HUES64 (cell line): Measurements from ENCODE around the gene APBA2.

Source experiments
- H3K27ac ChIP-seq: 2 replicates; pipeline ENCODE4 v1.7.0; 2013; ENCODE audit warnings: low read depth, low read length, inconsistent platforms
- H3K27me3 ChIP-seq: 2 replicates; pipeline ENCODE4 v1.6.1; 2013; ENCODE audit warnings: mild to moderate bottlenecking, low read length; ENCODE audit not compliant: insufficient read depth
- H3K36me3 ChIP-seq: 2 replicates; pipeline ENCODE4 v1.6.1; 2013; ENCODE audit warnings: mild to moderate bottlenecking, low read length; ENCODE audit not compliant: insufficient read depth
- H3K4me1 ChIP-seq: 2 replicates; pipeline ENCODE4 v1.6.1; 2013; ENCODE audit warnings: mild to moderate bottlenecking, low read length, moderate library complexity; ENCODE audit not compliant: insufficient read depth
- H3K4me3 ChIP-seq: 2 replicates; pipeline ENCODE4 v1.5.1; 2013; ENCODE audit warnings: mild to moderate bottlenecking, low read length, moderate library complexity
- H3K9ac ChIP-seq: 2 replicates; pipeline ENCODE4 v1.6.1; 2013; ENCODE audit warnings: mild to moderate bottlenecking, low read depth, low read length
- H3K9me3 ChIP-seq: 2 replicates; pipeline ENCODE4 v1.6.1; 2013; ENCODE audit warnings: low read depth, low read length; ENCODE audit not compliant: insufficient read depth
- WGBS: fragments of 150-250, 120-280 bp; methylation state at CpG from one replicate; pipeline ENCODE4 v1.1.7; 2013; ENCODE audit warnings: missing lambda C conversion rate; 5-methylcytosine and 5-hydroxymethylcytosine counted together

APBA2 gene

GRCh38 chr15:28952666-28953491 is 67.1 kb downstream of the APBA2 start:
- Histone ChIP-seq H3K27ac (no peak overlapping the region), H3K36me3 (no peaks in the 10 kb centered on the region), H3K9ac (no peak overlapping the region), H3K27me3 (no peaks in the 10 kb centered on the region), H3K4me1 (peaks cover 17% of the 10 kb centered on the region), H3K4me3 (no peak overlapping the region), H3K9me3 (no peaks in the 10 kb centered on the region)
- WGBS: 88% methylated on average over 6 of the region's 7 CpGs

GRCh38 chr15:28953573-28954195 is 67.9 kb downstream of the APBA2 start:
- WGBS: 96% methylated on average over 15 of the region's 15 CpGs
- Histone ChIP-seq H3K4me1 (peaks cover 13% of the 10 kb centered on the region), H3K27ac (no peak overlapping the region), H3K4me3 (no peak overlapping the region), H3K36me3 (no peaks in the 10 kb centered on the region), H3K27me3 (no peaks in the 10 kb centered on the region), H3K9me3 (no peaks in the 10 kb centered on the region), H3K9ac (no peak overlapping the region)

- Histone ChIP-seq H3K27ac (no peak overlapping the region), H3K27me3 (no peaks in the 10 kb centered on the region), H3K9me3 (no peaks in the 10 kb centered on the region), H3K36me3 (no peaks in the 10 kb centered on the region), H3K4me3 (no peak overlapping the region), H3K9ac (no peak overlapping the region), H3K4me1 (peaks cover 12% of the 10 kb centered on the region)
- 96% methylated on average over 12 of the region's 12 CpGs for WGBS
Observed at GRCh38 chr15:28954466-28955159, 68.8 kb downstream of the APBA2 start.

- H3K4me1 ChIP-seq: peaks cover 12% of the 10 kb centered on the region
Observed at GRCh38 chr15:28955160-28955992, 69.6 kb downstream of the APBA2 start.

GRCh38 chr15:28955993-28956421 is 70.2 kb downstream of the APBA2 start:
- no peak overlapping the region for H3K4me3 ChIP-seq
- no peaks in the 10 kb centered on the region for H3K27me3 ChIP-seq
- no peaks in the 10 kb centered on the region for H3K36me3 ChIP-seq
- no peak overlapping the region for H3K9ac ChIP-seq
- no peaks in the 10 kb centered on the region for H3K9me3 ChIP-seq
- 92% methylated on average over 5 of the region's 5 CpGs for WGBS
- no peak overlapping the region for H3K27ac ChIP-seq
- H3K4me1 ChIP-seq: peaks cover 12% of the 10 kb centered on the region

More at GRCh38 chr15:28955160-28955992, 69.6 kb downstream of the APBA2 start:
- Histone ChIP-seq H3K9me3 (no peaks in the 10 kb centered on the region), H3K27ac (no peak overlapping the region), H3K4me3 (no peak overlapping the region), H3K9ac (no peak overlapping the region), H3K27me3 (no peaks in the 10 kb centered on the region), H3K36me3 (no peaks in the 10 kb centered on the region)
- WGBS: 86% methylated on average over 8 of the region's 8 CpGs

- no peak overlapping the region for H3K4me3 ChIP-seq
- H3K9ac ChIP-seq: no peak overlapping the region
- H3K9me3 ChIP-seq: no peaks in the 10 kb centered on the region
- no peaks in the 10 kb centered on the region for H3K36me3 ChIP-seq
- 96% methylated on average over 8 of the region's 8 CpGs for WGBS
- H3K27me3 ChIP-seq: no peaks in the 10 kb centered on the region
- H3K4me1 ChIP-seq: peaks cover 12% of the 10 kb centered on the region
- H3K27ac ChIP-seq: no peak overlapping the region
Observed at GRCh38 chr15:28956491-28956890, 70.7 kb downstream of the APBA2 start.

- Histone ChIP-seq H3K27me3 (no peaks in the 10 kb centered on the region), H3K27ac (no peak overlapping the region), H3K4me1 (peaks cover 12% of the 10 kb centered on the region), H3K4me3 (no peak overlapping the region), H3K9ac (no peak overlapping the region), H3K9me3 (no peaks in the 10 kb centered on the region), H3K36me3 (no peaks in the 10 kb centered on the region)
- WGBS: 96% methylated on average over 18 of the region's 18 CpGs
Observed at GRCh38 chr15:28957606-28958498, 72.1 kb downstream of the APBA2 start.

- WGBS: 95% methylated on average over 7 of the region's 7 CpGs
Observed at GRCh38 chr15:28959326-28959725, 73.6 kb downstream of the APBA2 start.

GRCh38 chr15:28960979-28961378 is 75.2 kb downstream of the APBA2 start:
- H3K36me3 ChIP-seq: no peaks in the 10 kb centered on the region
- 91% methylated on average over 9 of the region's 9 CpGs for WGBS
- H3K4me1 ChIP-seq: no peaks in the 10 kb centered on the region
- no peaks in the 10 kb centered on the region for H3K27me3 ChIP-seq
- H3K9ac ChIP-seq: no peak overlapping the region
- H3K4me3 ChIP-seq: no peak overlapping the region
- H3K9me3 ChIP-seq: no peaks in the 10 kb centered on the region
- H3K27ac ChIP-seq: no peak overlapping the region

More at GRCh38 chr15:28959326-28959725, 73.6 kb downstream of the APBA2 start:
- Histone ChIP-seq H3K4me3 (no peak overlapping the region), H3K9me3 (no peaks in the 10 kb centered on the region), H3K27ac (no peak overlapping the region), H3K4me1 (peaks cover 12% of the 10 kb centered on the region), H3K9ac (no peak overlapping the region), H3K27me3 (no peaks in the 10 kb centered on the region), H3K36me3 (no peaks in the 10 kb centered on the region)

GRCh38 chr15:28961391-28961790 is 75.6 kb downstream of the APBA2 start:
- H3K27me3 ChIP-seq: no peaks in the 10 kb centered on the region
- H3K4me3 ChIP-seq: no peak overlapping the region
- no peak overlapping the region for H3K9ac ChIP-seq
- H3K4me1 ChIP-seq: no peaks in the 10 kb centered on the region
- no peaks in the 10 kb centered on the region for H3K36me3 ChIP-seq
- WGBS: 92% methylated on average over 12 of the region's 12 CpGs
- H3K9me3 ChIP-seq: no peaks in the 10 kb centered on the region
- H3K27ac ChIP-seq: no peak overlapping the region
